H1 (cell line): ENCODE results near the gene NDUFB2. TPM values are rescaled to one million over a fixed set of nuclear protein-coding genes. Genes with fewer than 3 reads are reported as not detected.

Experiments used
- CTCF ChIA-PET: fragments of 300-600 bp; sonication (Branson Sonifier 250); formaldehyde crosslinking; loops from one replicate; lab custom pipeline; 2021; ENCODE audit not compliant: partially characterized antibody; lab: Charles Lee
- POLR2A ChIA-PET: fragments of 300-600 bp; sonication (Branson Sonifier 250); formaldehyde crosslinking; loops from one replicate; lab custom pipeline; 2021; ENCODE audit warnings: inconsistent platforms; ENCODE audit not compliant: partially characterized antibody; lab: Charles Lee
- DNase-seq, 2 experiments: peaks; one replicate each; pipeline versions ENCODE4 v3.0.0 to v3.0.0-alpha.2; 2010 to 2022; ENCODE audit warnings: low spot score in 2 of 2, low read depth in 1 of 2, mixed read lengths in 1 of 2
- FAIRE-seq: peaks from 2 replicates; lab custom pipeline; 2011; peaks lifted over from hg19 to GRCh38; lab: Jason Lieb, UNC
- H2AFZ ChIP-seq: 2 replicates; pipeline ENCODE4 v1.8.1; 2012; ENCODE audit warnings: low read length, inconsistent platforms
- H2AK5ac ChIP-seq: 2 replicates; pipeline ENCODE4 v1.6.1; 2013; ENCODE audit warnings: low read depth, low read length
- H2BK120ac ChIP-seq: replicated peaks from 2 replicates; pipeline ENCODE3; 2013; ENCODE audit warnings: low read depth, low read length, inconsistent platforms
- H2BK12ac ChIP-seq: 2 replicates; pipeline ENCODE4 v1.6.1; 2013; ENCODE audit warnings: low read depth, low read length
- H2BK15ac ChIP-seq: 2 replicates; pipeline ENCODE4 v1.6.1; 2013; ENCODE audit warnings: low read length
- H2BK20ac ChIP-seq: 2 replicates; pipeline ENCODE4 v1.6.1; 2013; ENCODE audit warnings: low read length
- H2BK5ac ChIP-seq: 2 replicates; pipeline ENCODE4 v1.6.1; 2013; ENCODE audit warnings: low read depth, low read length
- H3K14ac ChIP-seq: 2 replicates; pipeline ENCODE4 v1.6.1; 2013; ENCODE audit warnings: inconsistent platforms; ENCODE audit not compliant: insufficient read length
- H3K18ac ChIP-seq: 2 replicates; pipeline ENCODE4 v1.6.1; 2013; ENCODE audit warnings: low read length; ENCODE audit errors: extremely low read depth
- H3K23ac ChIP-seq: 2 replicates; pipeline ENCODE4 v1.6.1; 2013; ENCODE audit warnings: inconsistent platforms; ENCODE audit not compliant: insufficient read length
- H3K23me2 ChIP-seq: 2 replicates; pipeline ENCODE4 v1.6.1; 2013; ENCODE audit warnings: low read depth, low read length
- H3K27ac ChIP-seq: 2 replicates; pipeline ENCODE4 v1.6.1; 2011; ENCODE audit warnings: low read depth, low read length, inconsistent platforms
- H3K27me3 ChIP-seq, 4 experiments: replicated peaks in 1 of 4; 1 replicate in 1 of 4; 2 replicates in 3 of 4; pipeline versions ENCODE4 v1.6.1 to v1.8.1; 2011 to 2013; ENCODE audit warnings: low read length in 3 of 4, mild to moderate bottlenecking in 3 of 4, inconsistent platforms in 2 of 4, mixed read lengths in 2 of 4, moderate library complexity in 1 of 4; ENCODE audit not compliant: control insufficient read depth in 3 of 4, insufficient read depth in 3 of 4; ENCODE audit errors: extremely low read depth in 1 of 4
- H3K36me3 ChIP-seq, 4 experiments: 2 replicates each; pipeline versions ENCODE4 v1.6.1 to v1.8.1; 2011 to 2013; ENCODE audit warnings: mild to moderate bottlenecking in 4 of 4, low read length in 3 of 4, moderate library complexity in 2 of 4, control low read depth in 1 of 4, inconsistent platforms in 1 of 4; ENCODE audit not compliant: insufficient read depth in 4 of 4, control insufficient read depth in 2 of 4
- H3K4ac ChIP-seq: replicated peaks from 2 replicates; pipeline ENCODE3; 2013; ENCODE audit warnings: low read length, low read depth, mixed read lengths, inconsistent platforms; ENCODE audit not compliant: insufficient read length
- H3K4me1 ChIP-seq, 4 experiments: replicated peaks in 1 of 4; 1 replicate in 1 of 4; 2 replicates in 3 of 4; pipeline versions ENCODE4 v1.6.1 to v1.8.1; 2011 to 2013; ENCODE audit warnings: low read length in 3 of 4, inconsistent platforms in 2 of 4, mixed read lengths in 1 of 4; ENCODE audit not compliant: insufficient read depth in 4 of 4, control insufficient read depth in 3 of 4
- H3K4me2 ChIP-seq, 2 experiments: 2 replicates each; pipeline versions ENCODE4 v1.6.1 to v1.8.1; 2011 to 2013; ENCODE audit warnings: low read depth in 2 of 2, low read length in 2 of 2, control low read depth in 1 of 2, inconsistent platforms in 1 of 2, mild to moderate bottlenecking in 1 of 2; ENCODE audit not compliant: insufficient read depth in 1 of 2
- H3K4me3 ChIP-seq, 4 experiments: fragments of 200-600, 300-600 bp in 1 of 4; sonication (generic), shearing (Covaris generic), sonication (Bioruptor Twin) in 1 of 4; 2 replicates each; pipeline versions ENCODE4 v1.5.1 to v1.8.1; 2011 to 2016; ENCODE audit warnings: low read length in 4 of 4, low read depth in 3 of 4, control low read depth in 2 of 4, inconsistent platforms in 2 of 4, mild to moderate bottlenecking in 2 of 4, mixed read lengths in 1 of 4, moderate library complexity in 1 of 4; ENCODE audit not compliant: insufficient read depth in 2 of 4; ENCODE audit errors: extremely low read depth in 1 of 4
- H3K56ac ChIP-seq: replicated peaks from 2 replicates; pipeline ENCODE3; 2013; ENCODE audit warnings: low read depth, mild to moderate bottlenecking, mixed read lengths, low read length, inconsistent platforms; ENCODE audit not compliant: insufficient read length
- H3K79me1 ChIP-seq: 2 replicates; pipeline ENCODE4 v1.6.1; 2013; ENCODE audit warnings: low read depth, low read length, control low read depth
- H3K79me2 ChIP-seq, 2 experiments: 2 replicates each; pipeline versions ENCODE4 v1.6.1 to v1.8.1; 2012 to 2013; ENCODE audit warnings: low read length in 2 of 2, mild to moderate bottlenecking in 2 of 2, inconsistent platforms in 1 of 2; ENCODE audit not compliant: insufficient read depth in 2 of 2, control insufficient read depth in 1 of 2
- H3K9ac ChIP-seq, 4 experiments: replicated peaks in 1 of 4; 1 replicate in 1 of 4; 2 replicates in 3 of 4; pipeline versions ENCODE4 v1.6.1 to v1.8.1; 2011 to 2013; ENCODE audit warnings: low read depth in 3 of 4, low read length in 3 of 4, control low read depth in 2 of 4, mild to moderate bottlenecking in 2 of 4, moderate library complexity in 2 of 4, inconsistent platforms in 1 of 4; ENCODE audit errors: extremely low read depth in 1 of 4
- H3K9me3 ChIP-seq, 2 experiments: 2 replicates each; pipeline versions ENCODE4 v1.6.1 to v1.8.1; 2012 to 2013; ENCODE audit warnings: mild to moderate bottlenecking in 2 of 2, moderate library complexity in 2 of 2, control low read depth in 1 of 2, inconsistent platforms in 1 of 2, low read depth in 1 of 2, low read length in 1 of 2, mixed read lengths in 1 of 2; ENCODE audit not compliant: insufficient read depth in 2 of 2
- H4K20me1 ChIP-seq, 2 experiments: replicated peaks in 1 of 2; 2 replicates each; pipeline versions ENCODE3 to v1.8.1; 2011 to 2013; ENCODE audit warnings: inconsistent platforms in 2 of 2, low read length in 2 of 2, mild to moderate bottlenecking in 1 of 2; ENCODE audit not compliant: insufficient read depth in 2 of 2, control insufficient read depth in 1 of 2
- H4K5ac ChIP-seq: 2 replicates; pipeline ENCODE4 v1.6.1; 2013; ENCODE audit warnings: low read length, low read depth, mixed read lengths, inconsistent platforms; ENCODE audit not compliant: insufficient read length
- H4K8ac ChIP-seq: 2 replicates; pipeline ENCODE4 v1.8.0; 2013; ENCODE audit warnings: mild to moderate bottlenecking, moderate library complexity, low read length, inconsistent platforms; ENCODE audit not compliant: insufficient read depth; ENCODE audit errors: extremely low read depth
- H4K91ac ChIP-seq: replicated peaks from 2 replicates; pipeline ENCODE3; 2013; ENCODE audit warnings: low read length, mixed read lengths, inconsistent platforms; ENCODE audit not compliant: insufficient read length
- BCL11A ChIP-seq, 2 experiments: IDR thresholded peaks; one replicate each; pipeline ENCODE4 v1.6.1; 2011; ENCODE audit warnings: low read depth in 2 of 2, low read length in 2 of 2, mild to moderate bottlenecking in 2 of 2
- CEBPB ChIP-seq: IDR thresholded peaks from 2 replicates; pipeline ENCODE4 v1.6.1; 2012; ENCODE audit warnings: low read depth, low read length
- GTF2F1 ChIP-seq: IDR thresholded peaks from 2 replicates; pipeline ENCODE4 v1.6.1; 2012; ENCODE audit warnings: low read depth, low read length, improper control_type of control experiment, borderline replicate concordance
- JUND ChIP-seq: IDR thresholded peaks from 2 replicates; pipeline ENCODE4 v1.6.1; 2011; ENCODE audit warnings: mild to moderate bottlenecking, improper control_type of control experiment, low read length
- MAFK ChIP-seq: IDR thresholded peaks from 2 replicates; pipeline ENCODE4 v1.6.1; 2012; ENCODE audit warnings: low read depth, mild to moderate bottlenecking, improper control_type of control experiment, low read length
- NRF1 ChIP-seq: IDR thresholded peaks from 2 replicates; pipeline ENCODE4 v1.6.1; 2011; ENCODE audit warnings: mild to moderate bottlenecking, low read depth, low read length, improper control_type of control experiment
- RAD21 ChIP-seq, 2 experiments: IDR thresholded peaks in 1 of 2; conservative IDR thresholded peaks in 1 of 2; 2 replicates each; pipeline ENCODE4 v1.6.1; 2011; ENCODE audit warnings: low read depth in 2 of 2, low read length in 2 of 2, improper control_type of control experiment in 1 of 2, inconsistent platforms in 1 of 2, mild to moderate bottlenecking in 1 of 2, moderate library complexity in 1 of 2
- SIX5 ChIP-seq: IDR thresholded peaks from 2 replicates; pipeline ENCODE4 v1.6.1; 2011; ENCODE audit warnings: mild to moderate bottlenecking, low read depth, low read length
- TCF12 ChIP-seq: IDR thresholded peaks from 2 replicates; pipeline ENCODE4 v1.6.1; 2011; ENCODE audit warnings: low read depth, mild to moderate bottlenecking, low read length
- WGBS, 2 experiments: shearing (Covaris generic) in 1 of 2; methylation state at CpG; one replicate each; pipeline versions ENCODE4 v1.1.6 to v1.1.7; 2013 to 2015; ENCODE audit warnings: low lambda C conversion rate in 2 of 2, mixed read lengths in 2 of 2, inconsistent platforms in 1 of 2, low coverage in 1 of 2, missing lambda C conversion rate in 1 of 2; ENCODE audit not compliant: insufficient replicate concordance in 2 of 2, insufficient coverage in 1 of 2, insufficient read length in 1 of 2; ENCODE audit errors: extremely low coverage in 1 of 2, missing lambda C conversion rate in 1 of 2; 5-methylcytosine and 5-hydroxymethylcytosine counted together
- polyA plus RNA-seq, 7 experiments: library from polyadenylated mRNA; depleted of rRNA in 3 of 7; stranded (reverse) in 5 of 7; unstranded in 2 of 7; fragments of >200 nt in 5 of 7; fragments of 200-250 nt in 2 of 7; gene quantifications; 1 replicate in 5 of 7; 2 replicates in 1 of 7; 4 replicates in 1 of 7; pipeline versions ENCODE4 v1.2.1 to v1.2.3, GENCODE V29; 2011 to 2013; ENCODE audit warnings: missing spikeins in 2 of 7, mixed read lengths in 2 of 7
- total RNA-seq: library from RNA; stranded (reverse); fragmentation: NEBNext Ultra II Directional; extraction: Animal tissue kit (Norgen Biotek cat#: 25700); gene quantifications from 2 replicates; pipeline ENCODE4 v1.2.1, GENCODE V29; 2021
- TF ChIP-seq, protein P1 (sequence below): IDR thresholded peaks from 2 replicates; pipeline ENCODE4 v1.6.1; 2012; ENCODE audit warnings: low read length, inconsistent platforms

NDUFB2 gene
- total and polyA plus RNA-seq, 2 of the 8 experiments (the other 6 are each of a cell fraction or from before 2014, with no cell fraction given), result 168 to 881 TPM

DNA sequence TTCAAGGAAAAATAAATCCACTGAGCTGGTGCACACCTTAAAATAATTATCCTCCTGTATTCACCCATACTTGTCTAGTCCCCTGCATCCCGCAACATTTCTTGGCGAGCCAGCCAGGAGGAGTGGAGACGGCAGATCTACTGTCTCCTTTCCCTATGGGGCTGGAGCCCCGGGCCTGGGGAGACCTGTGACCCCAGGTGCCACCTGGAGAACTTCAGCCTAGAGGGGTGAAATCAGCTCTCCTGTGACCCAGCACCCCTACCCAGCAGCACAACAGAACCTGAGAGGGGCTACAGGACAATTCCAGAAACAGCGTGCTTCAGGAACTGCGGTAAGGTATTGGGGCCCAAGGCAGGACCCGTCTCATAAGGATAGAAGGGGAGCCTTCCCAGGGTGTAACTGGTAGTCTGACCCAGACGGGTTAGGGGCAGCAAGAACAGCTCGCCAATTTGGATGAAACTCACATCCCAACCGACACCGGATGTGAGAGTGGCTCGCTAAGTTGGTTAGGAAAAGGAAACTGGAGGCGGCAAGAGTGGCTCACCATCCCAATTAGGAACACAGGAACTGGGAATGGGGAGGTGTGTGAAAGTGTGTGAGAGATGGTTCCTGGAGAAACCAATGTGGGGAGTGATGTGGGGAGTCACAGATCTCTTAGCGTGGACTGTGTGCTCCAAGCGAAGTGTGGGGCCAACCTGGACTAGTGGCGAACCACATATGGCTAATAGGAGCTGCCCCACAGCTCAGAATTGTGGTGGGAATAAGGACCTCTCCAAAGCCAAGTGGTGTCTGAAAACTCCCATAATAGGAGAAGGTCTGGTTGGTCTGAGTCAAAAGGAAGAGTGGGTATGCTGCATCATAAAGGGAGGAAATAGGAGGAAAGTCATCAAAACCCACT lies 40.7 kb upstream of the NDUFB2 start:
- Histone ChIP-seq H2BK120ac (no peak overlapping the region), H4K20me1 (peaks cover 0 to 6% of the 10 kb centered on the region in 2 experiments), H4K91ac (no peak overlapping the region), H3K56ac (no peak overlapping the region), H3K4me1 (peaks cover 0 to 3% (median 1%) of the 10 kb centered on the region in 4 experiments; a peak in 2 of 7 replicates), H2AFZ (no peak overlapping the region), H2BK5ac (no peak overlapping the region), H3K79me2 (no peaks in the 10 kb centered on the region), H2BK12ac (no peak overlapping the region), H3K79me1 (no peaks in the 10 kb centered on the region), H3K23me2 (peaks cover 6% of the 10 kb centered on the region; the same call in 1 of the 2 replicates), H3K4ac (no peak overlapping the region), H3K36me3 (no peaks in the 10 kb centered on the region), H4K5ac (no peak overlapping the region), H3K27ac (no peak overlapping the region), H4K8ac (no peak overlapping the region), H3K4me3 (no peak overlapping the region), H3K9me3 (no peaks in the 10 kb centered on the region), H3K9ac (no peak overlapping the region), H2AK5ac (no peak overlapping the region), H3K18ac (no peak overlapping the region), H3K23ac (no peak overlapping the region), H3K27me3 (no peaks in the 10 kb centered on the region; a peak in 1 of 7 replicates), H3K14ac (no peak overlapping the region), H2BK15ac (no peak overlapping the region), H2BK20ac (no peak overlapping the region), H3K4me2 (no peak overlapping the region)
- DNase-seq (no peak), FAIRE-seq (no peak)
- CTCF ChIA-PET, result interaction anchor here (0.5 to 1.6 kb wide), 14 partner anchors 9 to 1158 kb away, joined by 3 to 6 read pairs (median 3); no protein-coding TSS in a partner anchor
- 94% methylated on average over 16 of the region's 16 CpGs; no CpG with 5 or more reads in 1 of the 2 experiments for WGBS, 2 experiments
- POLR2A ChIA-PET, result interaction anchor here (0.6 kb wide), 3 partner anchors 51 to 318 kb away, joined by 3 read pairs; no protein-coding TSS in a partner anchor
- TF ChIP-seq NRF1 (no peak), GTF2F1 (no peak), BCL11A (IDR thresholded peaks at IDR 0.05; ENCODE audit: low read depth in 2 of 2, low read length in 2 of 2) (no peak), MAFK (no peak), JUND (no peak), TCF12 (no peak), RAD21 (IDR thresholded peaks at IDR 0.05 in 1 of 2, conservative IDR thresholded peaks at IDR 0.05 in 1 of 2; ENCODE audit: low read depth in 2 of 2, low read length in 2 of 2) (no peak), CEBPB (no peak), SIX5 (no peak)
- TF ChIP-seq, protein P1, sequence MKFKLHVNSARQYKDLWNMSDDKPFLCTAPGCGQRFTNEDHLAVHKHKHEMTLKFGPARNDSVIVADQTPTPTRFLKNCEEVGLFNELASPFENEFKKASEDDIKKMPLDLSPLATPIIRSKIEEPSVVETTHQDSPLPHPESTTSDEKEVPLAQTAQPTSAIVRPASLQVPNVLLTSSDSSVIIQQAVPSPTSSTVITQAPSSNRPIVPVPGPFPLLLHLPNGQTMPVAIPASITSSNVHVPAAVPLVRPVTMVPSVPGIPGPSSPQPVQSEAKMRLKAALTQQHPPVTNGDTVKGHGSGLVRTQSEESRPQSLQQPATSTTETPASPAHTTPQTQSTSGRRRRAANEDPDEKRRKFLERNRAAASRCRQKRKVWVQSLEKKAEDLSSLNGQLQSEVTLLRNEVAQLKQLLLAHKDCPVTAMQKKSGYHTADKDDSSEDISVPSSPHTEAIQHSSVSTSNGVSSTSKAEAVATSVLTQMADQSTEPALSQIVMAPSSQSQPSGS, result no peak
